Measurements from ENCODE around the gene LMF2.
"Not testable (repeated sequence)": the region's sequence is repeated elsewhere in the genome, so short reads cannot be mapped to it uniquely, and the experiment has no call there.

Gene LMF2

DNA sequence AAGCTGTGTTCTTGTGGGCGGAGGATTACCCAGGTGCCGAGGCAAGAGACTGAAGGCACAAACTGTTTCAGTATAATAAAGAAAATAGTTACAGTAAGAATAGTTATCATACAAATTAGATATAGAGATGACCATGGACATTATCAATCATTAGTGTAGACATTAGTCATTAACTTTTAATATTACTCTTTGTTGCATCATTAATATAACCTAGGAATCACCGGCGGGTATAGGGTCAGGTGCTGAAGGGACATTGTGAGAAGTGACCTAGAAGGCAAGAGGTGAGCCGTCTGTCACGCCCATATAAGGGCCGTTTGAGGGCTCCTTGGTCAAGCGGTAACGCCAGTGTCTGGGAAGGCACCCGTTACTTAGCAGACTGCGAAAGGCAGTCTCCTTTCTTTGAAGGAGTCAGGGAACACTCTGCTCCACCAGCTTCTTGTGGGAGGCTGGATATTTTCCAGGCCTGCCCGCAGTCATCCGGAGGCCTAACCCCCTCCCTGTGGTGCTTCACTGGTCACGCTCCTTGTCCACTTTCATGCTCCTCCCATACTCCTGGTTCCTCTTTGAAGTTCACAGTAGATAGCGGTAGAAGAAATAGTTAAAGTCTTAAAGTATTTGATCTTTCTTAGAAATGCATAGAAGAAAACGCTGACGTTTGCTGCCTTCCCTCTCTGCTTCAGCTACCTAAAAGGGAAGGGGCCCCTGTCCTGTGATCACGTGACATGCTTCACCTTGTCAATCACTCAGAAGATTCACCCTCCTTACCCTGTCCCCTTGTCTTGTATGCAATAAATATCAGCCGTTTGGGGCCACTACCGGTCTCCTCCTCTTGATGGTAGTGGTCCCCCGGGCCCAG, 26.6 kb upstream of the LMF2 start:
- not testable (repeated sequence) for DNase-seq

DNA sequence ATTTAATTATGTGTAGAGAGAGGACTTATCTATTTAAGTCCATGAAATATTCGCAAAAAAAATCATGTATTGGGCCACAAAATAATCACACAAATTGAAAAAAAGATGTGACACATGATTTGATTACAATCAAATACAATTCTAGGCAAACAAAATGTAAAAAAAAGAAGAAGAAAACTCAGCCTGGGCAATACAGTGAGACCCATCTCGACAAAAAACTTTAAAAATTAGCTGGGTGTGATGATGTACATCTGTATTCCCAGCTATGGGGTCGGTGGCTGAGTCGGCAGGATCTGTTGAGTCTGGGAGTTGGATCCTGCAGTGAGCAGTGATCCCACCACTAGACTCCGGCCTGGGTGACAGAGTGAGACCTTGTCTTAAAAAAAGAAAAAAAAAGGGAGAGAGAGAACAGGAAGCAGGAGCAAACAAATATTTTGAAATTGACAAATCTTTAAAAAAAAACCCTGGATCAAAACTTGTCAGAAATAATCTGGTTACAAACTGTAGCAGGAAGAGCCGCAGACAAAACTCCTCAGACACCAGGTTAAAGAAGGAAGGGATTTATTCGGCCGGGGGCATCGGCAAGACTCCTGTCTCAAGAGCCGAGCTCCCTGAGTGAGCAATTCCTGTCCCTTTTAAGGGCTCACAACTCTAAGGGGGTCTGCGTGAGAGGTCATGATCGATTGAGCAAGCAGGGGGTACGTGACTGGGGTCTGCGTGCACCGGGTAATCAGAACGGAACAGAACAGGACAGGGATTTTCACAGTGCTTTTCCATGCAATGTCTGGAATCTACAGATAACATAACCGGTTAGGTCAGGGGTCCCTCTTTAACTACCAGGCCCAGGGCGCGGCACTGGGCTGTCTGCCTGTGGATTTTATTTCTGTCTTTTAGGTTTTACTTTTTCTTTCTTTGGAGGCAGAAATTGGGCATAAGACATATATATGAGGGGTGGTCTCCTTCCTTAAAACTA, 25.6 kb upstream of the LMF2 start:
- DNase-seq: no peak

DNA sequence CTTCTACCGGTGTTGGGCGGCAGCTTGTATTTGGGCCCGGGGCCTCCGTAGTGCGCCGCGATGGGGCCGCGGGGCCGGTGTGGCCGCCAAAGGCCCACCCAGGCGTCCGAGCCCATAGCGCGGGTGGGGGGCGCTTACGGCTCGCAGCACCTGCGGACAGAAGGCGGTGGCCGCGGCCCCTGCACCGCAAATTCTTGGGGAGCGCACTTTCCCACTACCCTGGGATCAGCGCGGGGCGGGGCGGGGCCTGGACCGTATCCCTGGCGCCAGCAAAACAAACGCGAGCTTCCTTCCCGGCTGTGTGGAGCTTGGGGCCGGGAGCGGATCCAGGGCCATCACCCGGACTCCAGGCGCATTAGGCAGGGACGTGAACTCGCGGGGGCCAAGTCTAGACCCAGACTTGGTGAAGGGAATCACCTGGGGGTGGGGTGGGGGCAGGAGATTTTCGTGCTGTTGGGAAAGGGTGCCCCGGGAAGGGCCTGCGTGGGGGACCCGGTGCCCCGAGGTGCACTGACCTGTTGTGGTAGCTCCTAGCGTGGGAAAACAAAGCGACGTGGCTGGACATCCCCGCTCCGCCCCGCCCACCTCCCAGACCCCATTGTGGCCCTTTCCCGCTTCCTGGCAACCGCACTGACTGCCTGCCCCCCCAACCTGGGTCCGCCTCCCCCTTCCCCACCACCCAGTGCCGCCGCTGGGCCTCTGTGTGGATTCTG, 24.6 kb upstream of the LMF2 start:
- DNase-seq: peak; percentile 24

DNA sequence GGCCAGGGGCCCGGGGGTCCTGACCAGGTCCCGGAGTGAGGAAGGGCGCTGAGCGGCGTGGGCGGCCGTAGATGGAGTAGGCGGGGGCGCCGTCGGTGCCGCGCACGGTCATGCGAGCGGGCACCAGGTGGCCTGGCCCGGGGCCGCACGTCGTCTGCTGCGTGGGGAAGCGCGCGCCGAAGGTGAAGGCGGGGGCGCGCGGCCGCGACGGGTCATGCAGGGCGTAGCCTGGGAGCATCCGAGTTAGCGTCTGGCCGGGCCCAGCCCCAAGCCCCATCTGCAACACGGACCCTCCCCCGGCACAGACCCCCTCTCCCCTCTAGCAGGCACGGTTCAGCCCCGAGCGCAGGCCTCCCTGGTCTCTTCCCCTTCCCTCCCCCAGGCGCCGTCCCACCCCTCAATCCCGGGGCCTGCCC, 24.1 kb upstream of the LMF2 start:
- peak; percentile 24 for DNase-seq

DNA sequence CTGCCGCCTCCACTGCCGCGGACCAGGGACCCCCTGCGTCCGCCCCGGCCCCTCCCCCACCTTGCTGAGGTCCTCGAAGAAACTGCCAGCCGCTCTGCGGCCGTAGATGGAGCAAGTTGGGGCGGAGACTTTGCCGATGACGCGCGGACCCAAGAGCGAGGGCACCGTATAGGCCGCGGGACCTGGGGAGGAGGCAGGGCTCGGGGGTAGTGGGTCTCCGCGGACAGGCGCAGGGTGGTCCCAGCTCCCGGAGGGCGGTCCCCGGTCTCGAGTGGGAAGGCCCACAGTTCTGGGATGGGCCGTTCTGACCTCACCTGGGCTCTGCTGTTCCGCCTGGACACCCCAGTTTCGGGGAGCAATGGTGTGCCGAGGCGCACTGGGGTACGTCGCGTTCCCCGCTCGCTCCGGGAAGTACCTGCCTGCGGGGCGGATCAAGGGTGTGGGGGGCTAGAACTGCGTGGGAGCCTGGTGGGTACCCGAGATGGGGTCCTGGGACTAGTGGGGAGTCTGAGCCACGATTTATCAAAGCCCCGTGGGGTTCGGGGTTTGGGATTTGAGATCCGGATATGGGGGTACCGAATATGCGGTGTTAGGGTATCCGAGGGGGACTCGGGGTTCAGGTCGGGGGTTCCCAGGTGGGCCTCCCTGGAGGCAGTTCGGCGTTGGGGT, 23.5 kb upstream of the LMF2 start:
- DNase-seq: no peak

- no peak for DNase-seq
Measured at GRCh38 chr22:50530580-50530876, 23.0 kb upstream of the LMF2 start.

- DNase-seq: no peak
Measured at GRCh38 chr22:50529897-50530579, 22.5 kb upstream of the LMF2 start, which contains the start of gene TYMP. TSS of gene TYMP (minus strand) at chr22:50530012. CDS start at chr22:50529709, 303 bp downstream.

DNA sequence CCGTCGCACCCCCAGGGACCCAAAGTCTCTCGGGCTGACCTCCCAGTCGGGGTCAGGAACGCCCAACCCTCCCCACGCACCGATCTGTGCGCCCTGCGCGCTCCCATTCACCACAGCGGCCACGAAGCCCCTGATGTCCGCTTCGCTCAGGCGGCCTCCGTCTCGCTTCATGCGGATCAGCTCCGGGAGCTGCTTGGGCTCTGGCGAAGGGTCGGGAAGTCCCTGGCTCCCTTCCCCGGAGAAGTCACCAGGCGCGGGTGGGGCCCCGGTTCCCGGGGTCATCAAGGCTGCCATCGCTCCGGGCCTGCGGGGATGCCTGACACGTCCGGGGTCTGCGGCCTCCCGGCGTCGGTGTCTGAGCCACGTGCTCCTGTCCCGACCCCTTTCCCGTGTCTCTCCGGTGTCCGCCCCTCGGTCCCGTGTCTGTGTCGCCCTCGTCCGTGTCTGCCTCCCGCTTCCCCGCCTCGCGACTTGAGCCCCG, 22.0 kb upstream of the LMF2 start:
- DNase-seq: no peak

GRCh38 chr22:50528682-50529415, 21.3 kb upstream of the LMF2 start:
- DNase-seq: no peak

DNA sequence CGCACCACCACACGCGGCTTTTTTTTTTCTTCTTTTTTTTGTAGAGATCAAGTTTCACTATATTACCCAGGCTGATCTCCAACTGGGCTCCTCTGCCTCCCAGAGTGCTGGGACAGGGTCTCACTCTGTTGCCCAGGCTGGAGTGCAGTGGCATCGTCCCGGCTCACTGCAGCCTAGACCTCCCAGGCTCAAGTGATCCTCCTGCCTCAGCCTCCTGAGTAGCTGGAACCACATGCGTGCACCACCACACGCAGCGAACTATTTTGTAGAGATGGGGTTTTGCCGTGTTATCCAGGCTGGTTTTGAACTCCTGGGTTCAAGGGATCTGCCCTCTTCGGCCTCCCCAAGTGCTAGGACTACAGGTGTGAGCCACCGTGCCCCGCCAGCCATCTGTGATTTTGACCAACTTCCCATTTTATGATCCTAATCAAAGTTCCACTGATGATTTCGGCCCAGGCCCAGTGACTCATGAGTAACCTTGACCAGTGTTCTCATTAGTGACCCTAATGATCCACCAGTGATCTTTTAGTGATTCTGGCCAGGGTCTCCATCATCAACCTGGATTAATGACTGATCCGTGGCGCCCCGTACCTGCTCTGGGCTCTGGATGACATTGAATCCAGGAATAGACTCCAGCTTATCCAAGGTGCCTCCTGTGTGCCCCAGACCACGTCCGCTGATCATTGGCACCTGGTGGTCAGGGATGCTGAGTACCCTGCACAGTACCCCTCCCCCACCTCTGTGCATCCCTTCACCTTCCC, 20.6 kb upstream of the LMF2 start:
- no peak for DNase-seq

- DNase-seq: no peak
Measured at GRCh38 chr22:50526834-50527801, 19.6 kb upstream of the LMF2 start.

GRCh38 chr22:50526108-50526833, 18.8 kb upstream of the LMF2 start:
- peak; percentile 38 for DNase-seq

DNA sequence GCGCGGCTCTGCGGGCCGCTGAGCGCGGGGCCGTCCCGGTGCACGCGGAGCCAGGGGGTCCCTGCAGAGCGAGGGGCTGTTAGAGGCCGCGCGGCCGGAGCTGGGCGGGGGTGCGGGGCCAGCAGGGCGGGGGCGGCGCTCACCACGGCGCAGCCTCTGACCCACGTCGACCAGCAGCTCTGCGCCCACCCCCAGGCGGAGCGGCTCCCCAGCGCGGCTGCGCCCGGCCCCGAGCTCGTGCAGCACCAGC, 18.3 kb upstream of the LMF2 start:
- DNase-seq: no peak

DNA sequence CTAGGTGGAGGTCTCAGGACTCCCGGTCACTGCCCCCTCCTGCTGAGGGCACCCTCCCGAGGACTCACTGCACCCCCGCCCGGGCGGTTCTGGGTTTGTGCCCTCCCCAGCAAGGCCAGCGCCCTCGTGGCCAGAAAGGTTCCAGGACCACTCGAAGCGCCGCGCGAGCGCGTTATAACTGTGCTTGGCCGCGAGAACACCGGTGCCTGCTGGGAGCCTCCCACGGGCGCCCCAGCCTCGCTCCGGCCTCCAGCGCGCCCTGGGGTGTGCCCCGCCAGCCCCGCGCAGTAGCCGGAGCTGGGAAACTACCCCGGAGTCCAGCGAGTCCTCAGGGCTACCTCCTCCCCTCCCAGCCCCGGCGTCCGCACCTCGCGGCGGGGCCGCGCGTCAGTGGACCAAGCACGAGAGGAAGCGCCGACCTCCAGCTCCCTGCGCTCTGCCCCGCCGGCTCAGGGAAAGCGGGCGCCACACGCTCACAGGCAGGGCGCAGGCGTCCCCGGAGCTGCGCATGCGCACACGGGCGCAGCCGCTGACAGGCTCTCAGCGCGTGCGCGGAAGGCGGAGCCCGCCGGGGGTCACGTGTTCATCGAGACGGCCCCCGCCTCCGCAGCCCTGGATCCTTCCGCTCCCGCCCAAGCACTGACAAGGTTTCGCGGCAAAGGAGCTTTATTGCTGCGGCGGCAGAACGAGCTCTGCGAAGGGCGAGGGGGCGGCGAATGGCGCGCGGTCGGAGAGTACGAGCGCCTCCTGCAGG, 17.8 kb upstream of the LMF2 start, which contains the start of gene SCO2:
SCO2 (minus strand) TSS at position 495 of the 754 bp plus-strand sequence. CDS start 1,187 bp downstream, outside the sequence.
- peak; percentile 85 for DNase-seq

GRCh38 chr22:50524676-50525103, 17.2 kb upstream of the LMF2 start:
- DNase-seq: peak; percentile 31

- no peak for DNase-seq
Measured at GRCh38 chr22:50523806-50524675, 16.5 kb upstream of the LMF2 start.

DNA sequence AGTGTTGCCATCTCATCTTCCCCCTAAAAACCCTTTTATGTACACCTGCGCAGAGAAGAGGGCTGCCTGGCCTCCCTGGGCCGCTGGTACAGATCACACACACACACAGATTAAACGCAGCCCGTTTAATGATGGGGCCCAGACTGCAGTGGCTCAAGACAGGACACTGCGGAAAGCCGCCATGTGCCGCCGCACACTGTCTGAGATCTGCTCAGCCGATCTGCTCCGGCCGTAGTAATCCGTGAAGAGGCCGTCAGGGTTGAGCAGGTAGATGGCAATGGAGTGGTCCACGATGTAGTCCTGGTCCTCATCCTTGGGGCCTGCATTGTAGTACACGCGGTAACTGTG, 15.9 kb upstream of the LMF2 start:
- DNase-seq: no peak
